HG03520 (cell line): ENCODE results near the gene DPP6.
"Not testable (repeated sequence)": the region's sequence is repeated elsewhere in the genome, so short reads cannot be mapped to it uniquely, and the experiment has no call there.

Experiments used
- ATAC-seq: cut with Tn5 transposase; IDR thresholded peaks from one replicate; pipeline ENCODE4 v1.9.1; 2021; ENCODE audit warnings: mild to moderate bottlenecking, moderate library complexity; ENCODE audit not compliant: unreplicated experiment

Gene DPP6

GRCh38 chr7:154914996-154915380 lies 862.8 kb downstream of the DPP6 start:
- ATAC-seq = no peak

- no peak for ATAC-seq
These were observed 863.4 kb downstream of the DPP6 start for GRCh38 chr7:154915600-154915999.

- ATAC-seq = no peak
These were observed 864.2 kb downstream of the DPP6 start for GRCh38 chr7:154916381-154916780.

GRCh38 chr7:154916856-154917807 lies 864.9 kb downstream of the DPP6 start:
- ATAC-seq = no peak

- no peak for ATAC-seq
These were observed 865.6 kb downstream of the DPP6 start for GRCh38 chr7:154917808-154918160.

GRCh38 chr7:154918266-154918665 lies 866.1 kb downstream of the DPP6 start:
- no peak for ATAC-seq

- ATAC-seq = no peak
These were observed 866.5 kb downstream of the DPP6 start for GRCh38 chr7:154918741-154919140.

- no peak for ATAC-seq
These were observed 867.4 kb downstream of the DPP6 start for GRCh38 chr7:154919344-154920225.

DNA sequence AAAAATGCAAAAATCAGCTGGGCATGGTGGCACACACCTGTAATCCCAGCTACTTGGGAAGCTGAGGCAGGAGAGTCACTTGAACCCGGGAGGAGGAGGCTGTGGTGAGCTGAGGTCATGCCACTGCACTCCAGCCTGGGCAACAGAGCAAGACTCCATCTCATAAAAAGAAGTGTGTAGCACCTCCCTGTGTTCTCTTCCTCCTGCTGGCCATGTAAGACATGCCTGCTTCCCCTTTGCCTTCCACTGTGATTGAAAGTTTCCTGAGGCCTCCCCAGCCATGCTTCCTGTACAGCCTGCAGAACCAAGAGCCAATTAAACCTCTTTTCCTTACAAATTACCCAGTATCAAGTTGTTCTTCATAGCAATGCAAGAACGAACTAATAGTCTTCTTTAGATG lies 870.3 kb downstream of the DPP6 start:
- not testable (repeated sequence) for ATAC-seq

- ATAC-seq = peak; percentile 44
These were observed 875.5 kb downstream of the DPP6 start for GRCh38 chr7:154927624-154928125.

DNA sequence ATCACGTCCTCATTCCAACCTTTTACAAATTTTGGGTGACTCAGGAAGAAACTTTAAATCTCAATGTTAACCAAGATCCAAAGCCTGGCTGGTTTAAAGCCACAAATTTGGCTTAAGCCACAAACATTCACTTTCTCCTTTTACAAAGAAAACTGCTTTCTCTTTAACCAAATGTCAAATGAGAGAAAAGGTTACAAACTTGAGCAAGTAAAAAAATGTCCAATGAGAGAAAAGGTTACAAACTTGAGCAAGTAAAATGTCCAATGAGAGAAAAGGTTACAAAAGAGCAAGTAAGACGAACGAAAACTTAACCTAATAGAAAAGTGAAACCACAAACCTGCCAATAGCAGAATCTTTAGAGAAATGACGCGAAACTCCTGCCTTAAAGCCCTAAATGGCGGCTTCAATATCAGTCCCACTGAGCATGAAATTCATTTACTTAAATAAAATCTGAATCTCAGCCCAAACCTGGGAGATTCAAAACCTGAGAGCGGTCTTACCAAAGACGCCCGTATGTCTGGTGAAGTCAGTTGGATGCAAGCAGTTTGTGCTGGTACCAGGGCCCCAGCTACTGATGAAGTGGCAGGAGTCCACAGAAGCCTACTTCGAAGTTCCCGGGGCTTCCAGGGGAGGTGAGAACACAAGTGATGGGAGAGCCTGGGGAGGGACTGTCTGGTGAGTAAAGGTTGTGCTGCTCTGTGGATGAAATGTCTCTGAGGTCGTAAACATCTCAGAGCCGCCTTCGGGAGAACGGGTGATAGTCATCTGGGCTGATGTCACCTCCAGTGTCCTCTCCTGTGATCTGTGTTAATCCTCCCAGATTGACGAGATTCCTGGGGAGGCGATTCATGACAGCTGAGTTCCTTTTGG lies 876.2 kb downstream of the DPP6 start:
- peak; percentile 86 for ATAC-seq

DNA sequence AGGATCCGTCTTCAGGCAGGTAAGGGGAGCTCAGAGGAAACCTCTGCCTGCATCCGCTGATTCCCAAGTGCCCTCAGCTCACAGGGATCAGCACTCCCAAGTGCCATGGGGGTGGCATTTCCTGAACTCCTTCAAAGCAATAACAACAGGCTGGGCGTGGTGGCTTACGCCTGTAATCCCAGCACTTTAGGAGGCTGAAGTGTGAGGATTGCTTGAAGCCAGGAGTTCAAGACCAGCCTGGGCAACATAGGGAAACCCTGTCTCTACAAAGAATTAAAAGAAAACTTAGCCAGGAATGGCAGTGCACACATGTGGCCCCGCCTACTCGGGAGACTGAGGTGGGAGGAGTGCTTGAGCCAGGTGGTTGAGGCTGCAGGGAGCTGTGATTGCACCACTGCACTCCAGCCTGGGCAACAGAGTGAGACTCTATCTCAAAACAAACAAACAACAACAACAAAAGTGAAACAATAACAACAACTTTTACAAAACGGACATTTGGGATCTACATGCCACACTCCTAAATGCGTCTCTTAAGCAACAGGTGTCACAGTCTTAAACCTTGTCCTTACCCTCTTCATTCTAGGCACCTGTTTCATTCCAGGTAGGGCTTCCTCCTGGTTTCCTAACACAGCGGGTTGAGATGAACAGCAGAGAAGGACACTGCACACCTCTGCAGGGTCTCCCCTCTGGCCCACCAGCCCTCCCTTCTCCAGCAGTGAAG lies 877.0 kb downstream of the DPP6 start:
- ATAC-seq = no peak

- no peak for ATAC-seq
These were observed 879.7 kb downstream of the DPP6 start for GRCh38 chr7:154931906-154932305.

GRCh38 chr7:154934353-154934952 lies 882.3 kb downstream of the DPP6 start:
- not testable (repeated sequence) for ATAC-seq

GRCh38 chr7:154937837-154938236 lies 885.6 kb downstream of the DPP6 start:
- ATAC-seq = no peak

- no peak for ATAC-seq
These were observed 890.5 kb downstream of the DPP6 start for GRCh38 chr7:154942691-154943090.
